Astrocyte (in vitro differentiated cells and primary cell): ENCODE measurements around the gene SMAGP. TPM values are rescaled to one million over a fixed set of nuclear protein-coding genes. Genes with fewer than 3 reads are reported as not detected.
"Not testable (repeated sequence)": the region's sequence is repeated elsewhere in the genome, so short reads cannot be mapped to it uniquely, and the experiment has no call there.

Experiments used
- DNase-seq: peaks from one replicate; pipeline ENCODE4 v3.0.0-alpha.2; 2010; ENCODE audit warnings: low read depth
- FAIRE-seq: peaks from 2 replicates; lab custom pipeline; 2011; peaks lifted over from hg19 to GRCh38; lab: Jason Lieb, UNC
- H2AFZ ChIP-seq: 2 replicates; pipeline ENCODE4 v1.6.0; 2012; ENCODE audit warnings: low read depth, low read length, inconsistent platforms
- H3K27ac ChIP-seq: 2 replicates; pipeline ENCODE4 v1.5.1; 2011; ENCODE audit warnings: low read depth, low read length, inconsistent platforms
- H3K27me3 ChIP-seq: 2 replicates; pipeline ENCODE4 v1.6.0; 2011; ENCODE audit warnings: low read length, inconsistent platforms; ENCODE audit not compliant: insufficient read depth
- H3K36me3 ChIP-seq: 2 replicates; pipeline ENCODE4 v1.5.1; 2011; ENCODE audit warnings: low read length, inconsistent platforms; ENCODE audit not compliant: insufficient read depth
- H3K4me1 ChIP-seq: 2 replicates; pipeline ENCODE4 v1.5.1; 2011; ENCODE audit warnings: low read length, inconsistent platforms; ENCODE audit not compliant: insufficient read depth
- H3K4me2 ChIP-seq: 2 replicates; pipeline ENCODE4 v1.6.0; 2012; ENCODE audit warnings: low read length, inconsistent platforms
- H3K4me3 ChIP-seq: 2 replicates; pipeline ENCODE4 v1.5.1; 2011; ENCODE audit warnings: low read depth, mild to moderate bottlenecking, low read length, inconsistent platforms; ENCODE audit not compliant: insufficient read depth
- H3K79me2 ChIP-seq: 2 replicates; pipeline ENCODE4 v1.6.0; 2012; ENCODE audit warnings: mild to moderate bottlenecking, low read length, inconsistent platforms; ENCODE audit not compliant: insufficient read depth
- H3K9ac ChIP-seq: 2 replicates; pipeline ENCODE4 v1.6.0; 2012; ENCODE audit warnings: mild to moderate bottlenecking, low read length, inconsistent platforms
- H3K9me3 ChIP-seq: 2 replicates; pipeline ENCODE4 v1.5.1; 2012; ENCODE audit warnings: low read depth, mild to moderate bottlenecking, low read length, inconsistent platforms; ENCODE audit not compliant: insufficient read depth
- H4K20me1 ChIP-seq: 2 replicates; pipeline ENCODE4 v1.6.0; 2012; ENCODE audit warnings: low read length, inconsistent platforms; ENCODE audit not compliant: insufficient read depth
- H3K27ac Mint-ChIP-seq: one replicate; pipeline ENCODE4 v1.8.0; 2021; ENCODE audit warnings: mild to moderate bottlenecking, mixed read lengths; ENCODE audit not compliant: unreplicated experiment
- H3K27me3 Mint-ChIP-seq: one replicate; pipeline ENCODE4 v1.8.0; 2021; ENCODE audit warnings: low read depth, mixed read lengths; ENCODE audit not compliant: unreplicated experiment
- H3K36me3 Mint-ChIP-seq: one replicate; pipeline ENCODE4 v1.8.0; 2021; ENCODE audit warnings: low read depth, mixed read lengths; ENCODE audit not compliant: unreplicated experiment
- H3K4me1 Mint-ChIP-seq: one replicate; pipeline ENCODE4 v1.8.0; 2021; ENCODE audit warnings: low read depth, mixed read lengths; ENCODE audit not compliant: unreplicated experiment
- H3K4me3 Mint-ChIP-seq: one replicate; pipeline ENCODE4 v1.8.0; 2021; ENCODE audit warnings: mild to moderate bottlenecking, moderate library complexity, mixed read lengths; ENCODE audit not compliant: unreplicated experiment
- H3K9me3 Mint-ChIP-seq: one replicate; pipeline ENCODE4 v1.8.0; 2021; ENCODE audit warnings: mild to moderate bottlenecking, mixed read lengths; ENCODE audit not compliant: unreplicated experiment
- EZH2 ChIP-seq: IDR thresholded peaks from 2 replicates; pipeline ENCODE4 v1.6.1; 2012; ENCODE audit warnings: mild to moderate bottlenecking, low read length, inconsistent platforms; ENCODE audit not compliant: insufficient read depth
- total RNA-seq: library from RNA; stranded (reverse); gene quantifications from 2 replicates; pipeline ENCODE4 v1.2.1, GENCODE V29; 2021
- TF ChIP-seq, protein P1 (sequence below): IDR thresholded peaks from 2 replicates; pipeline ENCODE4 v1.5.1; 2011; ENCODE audit warnings: low read depth, mild to moderate bottlenecking, inconsistent platforms, low read length, moderate library complexity; ENCODE audit not compliant: insufficient read depth

Gene SMAGP
- total RNA-seq, 1 donor from 2014 or later: 3.6 TPM

DNA sequence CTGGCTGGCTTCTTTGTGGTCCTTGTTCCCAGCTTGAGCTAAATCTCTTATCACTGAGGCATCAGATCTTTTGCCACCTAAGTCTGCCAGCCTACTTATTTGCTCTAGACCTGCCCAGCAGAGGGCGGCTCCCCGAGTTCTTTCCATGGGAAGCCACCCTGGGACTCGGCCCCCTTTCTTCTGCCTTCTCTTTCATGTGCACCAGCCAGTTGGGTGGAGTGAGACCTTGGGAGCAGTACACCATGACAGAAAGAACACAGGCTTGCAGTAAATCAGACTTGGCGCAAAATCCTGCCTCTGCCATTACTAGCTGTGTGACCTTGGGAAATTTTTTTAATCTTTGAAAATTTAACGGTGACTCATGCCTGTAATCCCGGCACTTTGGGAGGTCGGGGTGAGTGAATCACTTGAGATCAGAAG lies 7.4 kb downstream of the SMAGP start:
- no peaks in the 10 kb centered on the region for H3K9me3 Mint-ChIP-seq
- Histone ChIP-seq H3K27ac (no peak overlapping the region), H3K4me3 (no peak overlapping the region), H3K9me3 (no peaks in the 10 kb centered on the region), H4K20me1 (peaks cover 2% of the 10 kb centered on the region), H3K9ac (no peak overlapping the region), H3K27me3 (no peaks in the 10 kb centered on the region), H3K4me2 (no peak overlapping the region), H3K79me2 (peaks cover 57% of the 10 kb centered on the region), H3K36me3 (no peaks in the 10 kb centered on the region), H3K4me1 (no peaks in the 10 kb centered on the region), H2AFZ (no peak overlapping the region)
- DNase-seq: peak; percentile 33
- no peaks in the 10 kb centered on the region for H3K4me1 Mint-ChIP-seq
- no peaks in the 10 kb centered on the region for H3K36me3 Mint-ChIP-seq
- FAIRE-seq: no peak
- no peak overlapping the region for H3K27ac Mint-ChIP-seq
- H3K27me3 Mint-ChIP-seq: no peaks in the 10 kb centered on the region
- TF ChIP-seq, protein P1, sequence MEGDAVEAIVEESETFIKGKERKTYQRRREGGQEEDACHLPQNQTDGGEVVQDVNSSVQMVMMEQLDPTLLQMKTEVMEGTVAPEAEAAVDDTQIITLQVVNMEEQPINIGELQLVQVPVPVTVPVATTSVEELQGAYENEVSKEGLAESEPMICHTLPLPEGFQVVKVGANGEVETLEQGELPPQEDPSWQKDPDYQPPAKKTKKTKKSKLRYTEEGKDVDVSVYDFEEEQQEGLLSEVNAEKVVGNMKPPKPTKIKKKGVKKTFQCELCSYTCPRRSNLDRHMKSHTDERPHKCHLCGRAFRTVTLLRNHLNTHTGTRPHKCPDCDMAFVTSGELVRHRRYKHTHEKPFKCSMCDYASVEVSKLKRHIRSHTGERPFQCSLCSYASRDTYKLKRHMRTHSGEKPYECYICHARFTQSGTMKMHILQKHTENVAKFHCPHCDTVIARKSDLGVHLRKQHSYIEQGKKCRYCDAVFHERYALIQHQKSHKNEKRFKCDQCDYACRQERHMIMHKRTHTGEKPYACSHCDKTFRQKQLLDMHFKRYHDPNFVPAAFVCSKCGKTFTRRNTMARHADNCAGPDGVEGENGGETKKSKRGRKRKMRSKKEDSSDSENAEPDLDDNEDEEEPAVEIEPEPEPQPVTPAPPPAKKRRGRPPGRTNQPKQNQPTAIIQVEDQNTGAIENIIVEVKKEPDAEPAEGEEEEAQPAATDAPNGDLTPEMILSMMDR: peak; percentile 33
- TF ChIP-seq EZH2: no peak
- H3K4me3 Mint-ChIP-seq: no peak overlapping the region

DNA sequence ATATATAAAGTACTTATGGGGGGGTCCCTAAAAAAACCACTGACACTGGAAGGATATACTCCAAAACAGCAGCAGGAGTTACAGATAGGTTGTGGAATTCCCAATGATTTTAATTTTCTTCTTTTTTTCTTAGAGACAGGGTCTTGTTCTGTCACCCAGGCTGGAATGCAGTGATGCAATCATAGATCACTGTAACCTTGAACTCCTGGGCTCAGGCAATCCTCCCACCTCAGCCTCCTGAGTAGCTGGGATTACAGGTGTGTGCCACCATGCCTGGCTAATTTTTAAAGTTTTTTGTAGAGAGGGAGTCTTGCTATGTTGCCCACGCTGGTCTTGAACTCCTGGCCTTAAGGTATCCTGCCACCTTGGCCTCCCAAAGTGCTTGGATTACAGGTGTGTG lies 10.6 kb downstream of the SMAGP start:
- FAIRE-seq, H3K9me3 ChIP-seq, H3K4me1 ChIP-seq, H3K9me3 Mint-ChIP-seq, H3K27me3 Mint-ChIP-seq, H3K9ac ChIP-seq, H3K27ac Mint-ChIP-seq, DNase-seq, H3K36me3 ChIP-seq, H3K4me3 Mint-ChIP-seq, H3K4me3 ChIP-seq, H3K36me3 Mint-ChIP-seq, H2AFZ ChIP-seq, H3K4me2 ChIP-seq, H3K27ac ChIP-seq, H3K4me1 Mint-ChIP-seq, H3K27me3 ChIP-seq: not testable (repeated sequence)
- H3K79me2 ChIP-seq: peaks cover 50% of the 10 kb centered on the region
- peaks cover 12% of the 10 kb centered on the region for H4K20me1 ChIP-seq

DNA sequence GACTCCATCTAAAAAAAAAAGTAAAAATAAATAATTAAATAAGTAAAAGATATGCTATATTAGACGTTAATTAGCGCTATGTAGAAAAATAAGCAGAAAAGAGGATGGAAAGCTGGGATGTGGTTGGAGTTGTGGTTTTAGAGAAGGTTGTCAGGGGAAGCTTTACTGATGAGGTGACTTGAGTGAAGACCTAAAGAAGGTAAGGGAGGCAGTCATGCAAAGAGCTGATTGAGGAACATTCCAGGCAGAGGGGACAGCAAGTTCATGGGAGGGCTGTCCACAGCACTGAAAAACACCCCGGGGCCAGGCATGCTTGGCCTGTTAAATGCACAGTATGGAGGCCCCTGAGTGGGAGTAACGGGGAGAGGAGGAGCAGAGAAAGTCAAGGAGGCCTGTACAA lies 15.7 kb downstream of the SMAGP start:
- Histone ChIP-seq H3K79me2 (peaks cover 37% of the 10 kb centered on the region), H3K27ac (no peak overlapping the region), H3K4me2 (no peak overlapping the region), H3K4me1 (no peaks in the 10 kb centered on the region), H3K4me3 (no peak overlapping the region), H3K36me3 (peaks cover 12% of the 10 kb centered on the region), H3K9ac (no peak overlapping the region), H3K9me3 (no peaks in the 10 kb centered on the region), H3K27me3 (no peaks in the 10 kb centered on the region), H4K20me1 (peaks cover 17% of the 10 kb centered on the region), H2AFZ (no peak overlapping the region)
- peak overlapping the region; percentile 23 for H3K27ac Mint-ChIP-seq
- no peak overlapping the region for H3K4me3 Mint-ChIP-seq
- H3K27me3 Mint-ChIP-seq: no peaks in the 10 kb centered on the region
- peaks cover 2% of the 10 kb centered on the region for H3K4me1 Mint-ChIP-seq
- H3K36me3 Mint-ChIP-seq: no peaks in the 10 kb centered on the region
- TF ChIP-seq EZH2: no peak
- TF ChIP-seq, protein P1: no peak
- no peak for DNase-seq
- peaks cover 7% of the 10 kb centered on the region for H3K9me3 Mint-ChIP-seq
- FAIRE-seq: no peak
